Hematopoietic multipotent progenitor cell treated with erythropoietin and hydrocortisone succinate and interleukin-3 and kit ligand, for 4 days (in vitro differentiated cells): ENCODE results near the gene VAV3.

ENCODE experiments used
- DNase-seq: peaks from one replicate; pipeline ENCODE4 v3.0.0-alpha.2; 2015

The VAV3 gene

DNA sequence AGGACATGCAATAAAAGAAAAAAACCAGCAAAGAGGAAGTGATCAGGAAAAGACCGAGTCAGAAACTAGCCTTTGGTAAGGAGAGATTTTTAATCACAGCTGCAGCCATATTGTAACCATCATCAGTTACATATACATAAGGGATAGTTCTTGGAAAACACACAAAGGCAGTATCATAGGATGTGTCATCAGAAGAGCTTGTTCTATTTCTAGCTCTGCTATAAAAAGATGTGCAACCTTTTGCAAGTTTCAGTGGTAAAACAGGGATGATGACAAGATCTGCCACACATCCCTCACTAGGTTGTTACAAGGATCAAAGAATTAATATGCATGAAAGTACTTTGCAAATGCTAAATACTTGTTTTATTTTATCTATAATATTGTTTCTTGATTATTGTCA lies 342.0 kb downstream of the VAV3 start:
- no peak for DNase-seq

- no peak for DNase-seq
These were observed 342.4 kb downstream of the VAV3 start for GRCh38 chr1:107622535-107622934.

DNA sequence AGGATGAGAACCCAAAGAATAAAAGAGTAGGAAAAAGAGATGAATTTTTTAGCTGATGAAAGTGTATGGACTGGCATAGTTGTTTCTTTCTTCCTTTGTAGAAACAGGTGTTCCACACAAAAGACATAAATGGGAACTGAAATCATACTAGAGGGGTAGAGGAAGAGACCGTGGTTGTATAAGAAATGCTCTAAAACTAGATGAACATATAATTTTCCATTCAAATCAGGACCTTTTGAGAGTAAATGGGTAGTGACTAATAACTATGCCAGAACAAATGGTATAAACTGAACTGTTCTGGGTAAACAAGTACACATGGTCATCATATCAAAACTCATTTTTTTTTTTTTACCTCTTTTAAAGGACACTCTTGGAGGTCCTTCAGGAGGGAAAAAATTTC lies 344.2 kb downstream of the VAV3 start:
- DNase-seq, result no peak

DNA sequence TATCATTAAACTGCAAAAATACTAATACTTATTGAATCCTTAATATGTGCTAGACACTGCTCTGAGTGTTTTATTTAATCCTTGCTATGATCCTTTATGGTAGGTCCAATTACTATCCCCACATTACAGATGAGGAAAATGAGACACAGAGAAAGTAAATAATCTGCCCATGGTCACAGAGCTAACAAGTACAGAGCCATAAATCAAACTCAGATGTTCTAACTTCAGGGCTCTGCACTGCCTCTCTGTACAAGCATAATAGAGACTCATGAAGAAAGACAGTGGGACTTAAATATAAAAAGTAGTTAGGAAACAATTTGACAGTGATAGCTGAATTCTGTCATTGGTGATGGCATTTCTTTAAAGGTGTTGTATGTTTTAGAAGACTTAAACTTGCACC lies 346.4 kb downstream of the VAV3 start:
- no peak for DNase-seq

GRCh38 chr1:107617921-107618320 lies 347.1 kb downstream of the VAV3 start:
- DNase-seq, result no peak

DNA sequence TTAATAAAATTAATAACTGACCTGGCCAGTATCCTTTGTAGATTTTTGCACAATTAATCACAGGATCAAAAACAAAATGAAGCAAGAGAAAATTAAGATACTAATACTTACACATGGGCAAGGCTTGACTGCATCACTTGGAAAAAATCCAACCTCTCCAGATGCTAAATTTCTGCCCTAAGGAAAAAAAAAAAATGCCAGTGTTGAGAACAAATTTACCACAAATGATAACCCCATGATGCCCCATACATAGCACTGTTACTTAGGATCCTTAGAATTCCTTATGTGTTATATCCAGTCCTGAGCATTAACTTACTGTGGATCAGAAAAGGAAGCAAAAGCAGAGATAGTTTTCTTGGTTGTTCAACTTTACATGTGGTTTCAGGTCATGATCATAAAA lies 347.5 kb downstream of the VAV3 start:
- DNase-seq, result no peak

DNA sequence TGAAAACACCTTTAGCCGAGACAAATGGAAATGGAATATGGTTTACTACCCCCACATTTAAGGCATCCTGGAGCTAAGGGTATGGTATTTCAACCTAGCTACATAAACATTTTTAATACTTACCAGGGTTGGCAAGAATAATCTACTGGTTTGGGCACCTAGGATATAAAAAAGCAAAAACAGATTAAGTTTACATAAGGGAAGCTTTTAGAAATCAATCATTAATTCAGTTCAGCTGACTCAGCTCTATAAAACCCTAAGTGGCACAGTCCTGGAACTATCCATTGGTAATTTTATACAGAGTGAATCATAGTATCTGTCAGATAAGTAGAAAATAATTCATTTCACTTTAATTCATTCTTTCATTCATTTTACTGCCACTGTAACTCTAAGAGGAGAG lies 355.2 kb downstream of the VAV3 start:
- no peak for DNase-seq

- no peak for DNase-seq
These were observed 360.2 kb downstream of the VAV3 start for GRCh38 chr1:107604825-107605224.

GRCh38 chr1:107600607-107601160 lies 364.3 kb downstream of the VAV3 start:
- DNase-seq, result no peak

DNA sequence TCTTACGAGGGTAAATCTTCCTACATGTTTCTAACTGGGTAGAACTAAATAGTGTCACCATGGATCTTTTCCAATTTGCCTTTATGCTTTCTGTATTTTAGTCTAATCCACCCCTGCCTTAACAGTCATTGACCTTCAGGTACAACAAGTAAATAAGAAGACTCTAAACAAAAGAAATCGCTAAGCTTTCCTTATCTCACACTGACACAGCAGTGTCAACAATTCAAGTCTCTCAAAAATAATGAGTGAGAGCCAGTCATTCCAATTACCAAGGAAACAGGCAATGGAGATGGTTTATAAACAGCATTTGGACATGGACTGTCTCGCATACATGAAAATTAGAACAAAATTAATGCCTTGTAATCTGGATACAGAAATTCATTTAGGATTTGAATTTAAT lies 365.8 kb downstream of the VAV3 start:
- DNase-seq, result no peak

- DNase-seq, result no peak
These were observed 367.7 kb downstream of the VAV3 start for GRCh38 chr1:107597290-107597689.

GRCh38 chr1:107594536-107594935 lies 370.4 kb downstream of the VAV3 start:
- DNase-seq, result no peak

GRCh38 chr1:107593501-107594209 lies 371.3 kb downstream of the VAV3 start:
- no peak for DNase-seq

DNA sequence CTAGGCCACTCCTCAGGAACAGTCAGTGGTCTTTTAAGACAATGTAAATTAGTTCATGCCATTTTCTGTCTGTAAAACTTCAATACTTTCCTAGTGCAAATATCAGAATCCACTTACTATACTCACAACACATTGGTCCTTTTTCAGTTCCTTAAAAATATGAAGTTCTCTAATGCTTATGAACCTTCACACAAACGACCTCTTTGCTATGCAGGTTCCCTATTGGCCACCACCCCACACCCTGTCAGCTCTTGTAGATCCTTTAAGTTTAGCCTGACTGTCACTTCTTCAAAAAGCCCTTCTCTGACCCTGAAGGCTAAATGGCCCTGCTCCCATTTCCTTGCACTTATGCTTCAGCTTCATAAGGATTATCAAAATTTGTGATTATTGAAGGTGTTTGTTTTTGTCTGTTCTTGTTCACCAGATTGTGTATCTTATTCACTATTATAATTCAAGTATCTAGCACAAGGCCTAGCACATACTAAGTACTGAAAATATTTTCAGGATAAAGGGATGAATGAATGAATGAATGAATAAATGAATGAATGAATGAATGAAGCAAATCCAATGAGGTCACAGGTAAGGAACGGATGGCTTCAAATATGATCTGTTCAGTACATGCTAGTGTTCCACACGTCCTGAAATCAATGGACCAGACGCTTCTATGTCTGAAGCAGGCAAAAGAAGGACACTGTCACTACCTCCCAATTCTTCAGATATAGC lies 373.9 kb downstream of the VAV3 start:
- no peak for DNase-seq

DNA sequence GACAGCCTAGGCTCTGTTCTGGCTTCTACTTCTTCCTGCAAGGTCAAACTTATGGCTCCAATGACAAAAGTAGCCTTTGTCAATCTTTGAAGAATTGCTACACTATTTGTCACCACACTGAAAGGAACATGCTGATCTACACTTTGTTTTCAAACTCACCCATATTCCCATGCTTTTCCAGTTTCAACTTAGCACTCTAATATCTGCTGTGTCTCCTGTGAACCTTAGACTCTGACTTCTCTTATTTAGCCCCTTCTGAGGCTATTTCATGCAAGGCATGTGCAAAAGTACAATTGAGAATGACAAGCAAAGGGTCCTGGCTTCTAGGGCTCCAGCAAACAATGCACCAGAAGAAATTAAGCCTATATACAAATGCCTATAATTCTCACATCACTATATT lies 374.9 kb downstream of the VAV3 start:
- no peak for DNase-seq

- no peak for DNase-seq
These were observed 376.7 kb downstream of the VAV3 start for GRCh38 chr1:107588321-107588720.

DNA sequence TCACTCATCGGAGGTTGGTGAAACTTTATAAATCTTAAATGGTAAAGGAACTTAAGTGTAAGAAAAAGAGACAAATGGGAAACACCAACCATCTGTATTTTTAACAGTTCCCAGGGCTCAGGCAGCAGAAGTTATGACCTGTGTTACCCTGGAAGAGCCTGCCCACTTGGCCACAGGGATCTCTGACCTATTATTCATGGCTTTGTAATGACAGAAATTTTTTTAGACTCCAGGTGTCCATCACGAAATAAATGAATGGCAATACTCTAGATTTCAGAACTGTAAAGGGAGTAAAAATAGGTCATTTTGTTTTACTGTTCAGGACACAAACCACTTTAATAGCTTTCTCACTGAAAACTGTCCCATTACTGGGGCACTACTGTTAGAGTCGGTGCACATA lies 389.8 kb downstream of the VAV3 start:
- DNase-seq, result no peak

DNA sequence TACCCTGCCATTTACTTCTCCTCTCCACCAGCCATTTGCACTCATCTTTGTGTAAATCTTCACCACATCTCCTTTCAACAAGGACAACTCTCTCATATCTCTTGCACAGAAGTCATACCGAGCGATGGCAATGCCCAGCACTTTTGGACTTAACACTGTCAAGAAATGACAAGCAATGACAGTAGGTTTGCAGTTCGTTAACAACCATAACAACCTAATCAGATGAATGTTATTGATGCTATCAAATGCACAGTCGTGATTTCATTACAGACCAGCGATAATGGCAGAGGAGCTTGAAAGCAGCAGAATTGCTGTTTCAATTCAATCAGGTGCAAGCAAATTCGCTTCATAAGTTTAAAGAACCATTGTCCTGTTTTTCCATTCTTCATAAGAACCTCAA lies 390.9 kb downstream of the VAV3 start:
- no peak for DNase-seq

GRCh38 chr1:107572674-107573211 lies 392.2 kb downstream of the VAV3 start:
- DNase-seq, result no peak

- DNase-seq, result no peak
These were observed 394.2 kb downstream of the VAV3 start for GRCh38 chr1:107570768-107571167.

- no peak for DNase-seq
These were observed 401.5 kb downstream of the VAV3 start for GRCh38 chr1:107563441-107563840.

GRCh38 chr1:107559881-107560280 lies 405.1 kb downstream of the VAV3 start:
- no peak for DNase-seq

DNA sequence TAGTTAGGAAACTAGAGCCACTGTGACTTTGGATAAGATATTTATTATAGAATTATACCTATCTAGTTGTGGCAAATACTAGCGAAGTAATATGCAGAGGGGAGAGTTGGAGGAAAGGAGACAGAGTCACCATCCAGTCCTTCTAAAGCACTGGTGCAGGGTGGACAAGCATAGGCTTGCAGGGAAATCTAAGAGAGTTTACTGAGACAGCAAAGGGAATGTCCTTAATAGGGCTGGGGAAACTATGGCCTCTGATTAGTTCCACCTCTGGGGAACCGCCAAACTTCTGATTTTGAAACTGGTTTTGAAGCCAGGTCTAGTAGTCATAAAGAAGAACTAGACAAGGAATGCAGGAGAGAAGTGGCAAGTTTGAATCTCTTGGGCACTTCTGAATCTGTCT lies 407.9 kb downstream of the VAV3 start:
- DNase-seq, result no peak

- no peak for DNase-seq
These were observed 409.4 kb downstream of the VAV3 start for GRCh38 chr1:107555578-107555977.
